Activated CD8-positive, alpha-beta memory T cell treated with anti-CD3 and anti-CD28 coated beads for 4 hours (primary cell): ENCODE measurements around the gene BOLA2.
"Not testable (repeated sequence)": the region's sequence is repeated elsewhere in the genome, so short reads cannot be mapped to it uniquely, and the experiment has no call there.

ENCODE experiments used
- DNase-seq, 2 donors: peaks; one replicate each; pipeline ENCODE4 v3.0.0-alpha.2; 2020; ENCODE audit warnings: low read depth in 2 of 2

BOLA2 gene

GRCh38 chr16:29454269-29454668 lies at the start of gene BOLA2, which contains the start of gene SLX1B:
TSS of gene BOLA2 (minus strand) at chr16:29454351. CDS start at chr16:29454253, 98 bp downstream.
TSS of gene SLX1B (plus strand) at chr16:29454533.
- DNase-seq = not testable (repeated sequence)

- not testable (repeated sequence) for DNase-seq
Measured at GRCh38 chr16:29482276-29482675, 28.1 kb upstream of the BOLA2 start.

DNA sequence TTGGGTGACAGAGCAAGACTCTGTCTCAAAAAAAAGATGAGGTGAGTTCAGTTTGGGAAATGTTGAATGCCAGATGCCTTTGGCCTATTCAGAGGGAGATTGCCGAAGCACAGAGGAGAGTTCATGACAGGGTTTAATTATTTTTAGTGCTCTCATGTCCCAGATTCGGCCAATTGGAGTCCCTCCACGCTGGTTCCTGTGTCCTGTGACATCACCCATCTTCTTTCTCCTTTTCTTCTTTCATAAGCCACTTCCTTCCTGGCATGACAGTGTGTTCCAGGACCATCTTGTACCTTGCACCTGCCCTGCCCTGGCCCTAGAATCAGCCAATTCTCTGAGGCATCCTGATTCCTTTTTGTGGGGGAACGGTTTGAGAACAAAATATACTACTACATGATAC lies 17.9 kb upstream of the BOLA2 start:
- DNase-seq = not testable (repeated sequence)

GRCh38 chr16:29469660-29470059 lies 15.5 kb upstream of the BOLA2 start:
- peak; percentile 8 to 14 for DNase-seq

- DNase-seq = not testable (repeated sequence)
Measured at GRCh38 chr16:29467654-29468366, 13.7 kb upstream of the BOLA2 start.

- not testable (repeated sequence) for DNase-seq
Measured at GRCh38 chr16:29466904-29467303, 12.8 kb upstream of the BOLA2 start.

DNA sequence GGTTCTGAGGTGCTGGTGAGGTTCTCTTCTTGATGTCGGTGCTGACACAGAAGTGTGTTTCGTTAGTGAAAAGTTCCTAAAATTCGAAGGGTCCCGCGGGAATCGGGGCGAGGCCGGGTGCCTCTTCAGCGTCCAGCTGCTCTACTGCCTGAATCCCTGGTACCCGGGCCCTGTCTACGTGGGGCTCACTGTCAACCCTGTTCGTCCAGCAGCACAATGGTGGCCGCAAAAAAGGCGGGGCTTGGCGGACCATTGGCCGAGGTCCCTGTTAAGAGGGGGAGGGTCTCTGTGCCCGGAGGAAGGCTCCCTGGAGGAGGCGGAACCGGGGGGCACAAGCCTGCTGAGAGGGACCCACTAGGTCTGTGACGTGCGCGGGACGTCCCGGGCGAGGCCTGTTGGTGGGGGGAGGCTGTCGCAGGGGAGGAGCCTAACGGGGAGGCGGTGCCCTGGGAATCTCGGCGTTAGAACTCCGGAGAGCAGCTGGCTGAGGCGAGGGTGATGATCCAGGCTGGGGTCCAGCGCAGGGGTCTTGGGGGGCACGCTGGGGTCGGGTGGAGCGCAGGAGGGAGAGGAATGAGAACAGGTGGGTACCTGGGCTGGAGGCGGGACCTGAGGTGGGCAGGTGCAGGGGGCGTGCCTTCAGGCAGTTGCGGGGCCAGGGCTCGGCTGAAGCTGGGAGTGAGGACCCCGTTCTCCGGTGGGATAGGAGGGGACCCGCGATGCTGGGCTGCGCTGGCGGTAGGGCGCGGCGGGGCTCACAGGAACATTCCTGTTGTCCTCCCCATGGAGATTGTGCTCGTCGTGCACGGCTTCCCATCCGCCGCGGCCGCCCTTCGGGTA lies 12.1 kb upstream of the BOLA2 start:
- not testable (repeated sequence) for DNase-seq

DNA sequence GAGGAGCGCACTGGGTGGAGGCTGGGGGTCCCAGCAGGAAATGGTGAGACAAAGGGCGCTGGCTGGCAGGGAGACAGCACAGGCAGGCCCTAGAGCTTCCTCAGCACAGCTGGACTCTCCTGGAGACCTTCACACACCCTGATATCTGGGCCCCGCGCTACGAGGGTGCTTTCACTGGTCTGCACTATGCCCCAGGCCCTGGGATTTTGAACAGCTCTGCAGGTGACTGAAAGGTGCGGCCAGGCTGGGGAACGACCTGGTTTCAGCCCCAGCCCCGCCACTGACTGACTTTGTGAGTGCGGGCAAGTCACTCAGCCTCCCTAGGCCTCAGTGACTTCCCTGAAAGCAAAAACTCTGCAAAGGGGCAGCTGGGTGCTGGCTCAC lies 6.5 kb upstream of the BOLA2 start:
- not testable (repeated sequence) for DNase-seq

- DNase-seq = not testable (repeated sequence)
Measured at GRCh38 chr16:29459706-29460646, 5.8 kb upstream of the BOLA2 start, which contains the start of gene SULT1A4. TSS of gene SULT1A4 (plus strand) at chr16:29459913. CDS start at chr16:29461386, 1,473 bp downstream.

DNA sequence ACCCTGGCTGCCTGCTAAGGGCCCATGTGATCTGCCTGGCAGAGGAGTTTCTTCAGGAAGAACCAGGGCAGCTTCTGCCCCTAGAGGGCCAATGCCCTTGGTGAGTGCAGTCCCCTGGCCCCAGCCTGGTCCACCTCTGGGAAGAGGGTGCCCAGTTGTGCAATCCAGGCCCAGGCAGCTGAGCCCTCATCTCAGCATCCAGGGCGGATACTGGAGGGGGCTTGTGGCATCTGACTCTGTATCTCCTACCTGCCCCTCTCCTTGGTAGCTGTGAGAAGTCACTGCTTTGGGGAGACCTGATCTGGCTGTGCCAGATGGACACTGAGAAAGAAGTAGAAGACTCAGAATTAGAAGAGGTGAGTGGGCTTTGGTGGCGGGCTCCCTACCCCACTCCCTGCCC lies 3.5 kb upstream of the BOLA2 start:
- DNase-seq = not testable (repeated sequence)

DNA sequence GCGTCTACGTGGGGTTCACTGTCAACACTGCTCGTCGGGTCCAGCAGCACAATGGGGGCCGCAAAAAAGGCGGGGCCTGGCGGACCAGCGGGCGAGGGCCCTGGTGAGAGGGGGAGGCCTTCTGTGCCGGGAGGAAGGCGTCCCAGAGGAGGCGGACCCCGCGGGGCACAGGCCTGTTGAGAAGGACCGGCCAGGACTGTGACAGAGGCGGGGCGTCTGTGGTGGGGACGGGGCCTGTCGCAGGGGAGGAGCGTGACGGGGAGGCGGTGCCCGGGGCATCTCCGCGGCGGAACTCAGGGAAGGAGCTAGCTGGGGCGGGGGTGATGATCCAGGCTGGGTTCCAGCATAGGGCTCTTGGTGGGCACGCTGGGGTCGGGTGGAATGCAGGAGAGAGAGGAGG lies 677 bp upstream of the BOLA2 start:
- DNase-seq = not testable (repeated sequence)

DNA sequence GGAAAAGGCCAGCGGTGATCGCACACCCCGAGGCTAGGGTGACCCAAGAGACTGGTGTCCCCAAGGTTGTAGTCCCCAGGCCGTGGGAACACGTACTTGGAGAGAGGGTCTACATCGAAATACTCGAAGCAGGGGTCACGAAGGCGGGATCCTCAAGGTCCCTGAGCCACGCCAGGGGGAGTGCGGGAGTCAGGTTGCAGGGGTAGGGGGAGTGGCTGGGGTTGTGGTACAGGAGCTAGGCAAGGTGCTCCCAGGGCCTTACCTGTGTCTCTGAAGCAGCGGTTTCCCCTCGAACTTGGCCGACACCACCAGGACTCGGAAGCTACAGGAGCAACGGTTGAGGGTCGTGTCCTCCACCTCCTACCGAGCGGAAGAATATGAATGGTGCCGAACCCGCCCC lies 397 bp downstream of the BOLA2 start:
- not testable (repeated sequence) for DNase-seq

- not testable (repeated sequence) for DNase-seq
Measured at GRCh38 chr16:29425390-29425789, 28.8 kb downstream of the BOLA2 start.

GRCh38 chr16:29423587-29423986 lies 30.6 kb downstream of the BOLA2 start:
- not testable (repeated sequence) for DNase-seq

- not testable (repeated sequence) for DNase-seq
Measured at GRCh38 chr16:29405249-29405648, 48.9 kb downstream of the BOLA2 start.
